Stimulated activated CD4-positive, alpha-beta T cell treated with anti-CD3 and anti-CD28 coated beads, TNF-alpha, amount 100 ng/mL, for 24 hours (primary cell): ENCODE measurements around the gene LCP2.

Experiments used
- DNase-seq, 3 experiments: peaks; one replicate each; pipeline ENCODE4 v3.0.0-alpha.2; 2020; ENCODE audit warnings: low read depth in 3 of 3

Gene LCP2

DNA sequence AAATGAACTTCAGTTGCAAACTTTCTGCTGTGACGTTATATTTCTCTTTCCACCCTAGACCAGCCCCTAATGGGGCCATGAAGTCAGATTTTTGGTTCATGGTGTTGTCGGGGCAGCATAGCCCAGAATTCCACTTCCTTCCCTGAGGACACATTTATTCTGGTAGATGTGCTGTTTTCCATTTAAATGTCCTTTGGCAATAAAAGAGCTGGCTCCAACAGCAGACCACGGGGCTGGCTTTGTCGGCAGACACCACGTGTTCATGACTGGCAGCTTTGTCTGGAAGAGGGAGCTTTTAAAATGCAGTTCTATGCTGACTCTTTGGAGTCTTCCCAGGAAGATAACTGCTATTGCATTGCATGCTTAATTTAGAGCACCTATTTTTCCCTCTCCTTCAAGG lies 17.6 kb upstream of the LCP2 start:
- no peak for DNase-seq

DNA sequence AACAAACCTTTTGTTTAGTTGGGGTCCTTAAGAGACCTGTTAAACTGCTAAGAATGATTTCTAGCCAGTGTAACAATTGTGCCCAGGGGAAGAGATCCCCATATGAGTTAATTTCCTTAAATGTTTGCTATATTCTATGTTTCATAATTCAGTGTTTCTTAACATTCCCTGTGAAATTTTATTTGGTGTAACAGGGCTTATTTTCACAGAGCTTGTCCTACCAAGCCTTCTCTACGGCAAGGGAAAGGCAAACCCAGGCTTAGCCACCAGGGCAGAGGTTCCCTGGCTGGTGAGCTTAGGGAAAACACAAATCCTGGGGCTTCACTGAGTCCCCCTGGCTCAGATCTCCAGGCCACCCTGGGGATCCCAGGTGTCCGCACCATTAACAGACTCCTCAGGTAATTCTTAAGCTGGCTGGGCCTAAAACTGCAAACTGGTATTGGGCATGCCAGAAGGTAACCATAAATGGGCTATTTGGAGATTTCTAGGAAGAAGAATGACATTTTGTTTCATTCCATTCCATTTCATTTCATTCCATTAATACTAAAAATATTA lies 17.0 kb upstream of the LCP2 start:
- DNase-seq = no peak

- no peak for DNase-seq
Measured at GRCh38 chr5:170313816-170314215, 16.2 kb upstream of the LCP2 start.

- DNase-seq = no peak
Measured at GRCh38 chr5:170313344-170313743, 15.8 kb upstream of the LCP2 start.

DNA sequence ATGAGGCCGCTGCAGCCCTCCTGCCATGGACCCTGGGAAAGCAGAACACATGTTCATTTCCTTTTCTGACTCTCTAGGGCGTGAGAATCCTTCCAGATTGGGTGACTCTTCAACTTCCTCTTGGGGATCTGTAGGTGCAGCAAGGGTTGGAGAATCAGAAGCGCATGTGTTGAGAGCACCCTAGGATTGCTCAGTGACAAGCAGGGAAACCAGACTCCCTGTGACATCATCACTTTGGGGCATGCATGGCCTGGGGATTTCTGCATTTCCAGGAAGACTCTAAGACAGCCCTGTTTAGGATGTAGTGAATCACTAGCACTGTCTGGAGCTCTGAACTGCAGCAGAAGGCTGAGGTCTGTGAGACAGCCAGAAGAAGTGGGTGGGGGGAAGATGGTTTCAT lies 15.1 kb upstream of the LCP2 start:
- peak; percentile 51 to 67 (median 65) for DNase-seq

GRCh38 chr5:170312301-170312595 lies 14.7 kb upstream of the LCP2 start:
- DNase-seq = no peak

GRCh38 chr5:170311511-170312300 lies 14.1 kb upstream of the LCP2 start:
- no peak for DNase-seq

GRCh38 chr5:170310256-170310926 lies 12.8 kb upstream of the LCP2 start:
- DNase-seq = no peak

GRCh38 chr5:170308686-170309085 lies 11.1 kb upstream of the LCP2 start:
- DNase-seq = no peak

DNA sequence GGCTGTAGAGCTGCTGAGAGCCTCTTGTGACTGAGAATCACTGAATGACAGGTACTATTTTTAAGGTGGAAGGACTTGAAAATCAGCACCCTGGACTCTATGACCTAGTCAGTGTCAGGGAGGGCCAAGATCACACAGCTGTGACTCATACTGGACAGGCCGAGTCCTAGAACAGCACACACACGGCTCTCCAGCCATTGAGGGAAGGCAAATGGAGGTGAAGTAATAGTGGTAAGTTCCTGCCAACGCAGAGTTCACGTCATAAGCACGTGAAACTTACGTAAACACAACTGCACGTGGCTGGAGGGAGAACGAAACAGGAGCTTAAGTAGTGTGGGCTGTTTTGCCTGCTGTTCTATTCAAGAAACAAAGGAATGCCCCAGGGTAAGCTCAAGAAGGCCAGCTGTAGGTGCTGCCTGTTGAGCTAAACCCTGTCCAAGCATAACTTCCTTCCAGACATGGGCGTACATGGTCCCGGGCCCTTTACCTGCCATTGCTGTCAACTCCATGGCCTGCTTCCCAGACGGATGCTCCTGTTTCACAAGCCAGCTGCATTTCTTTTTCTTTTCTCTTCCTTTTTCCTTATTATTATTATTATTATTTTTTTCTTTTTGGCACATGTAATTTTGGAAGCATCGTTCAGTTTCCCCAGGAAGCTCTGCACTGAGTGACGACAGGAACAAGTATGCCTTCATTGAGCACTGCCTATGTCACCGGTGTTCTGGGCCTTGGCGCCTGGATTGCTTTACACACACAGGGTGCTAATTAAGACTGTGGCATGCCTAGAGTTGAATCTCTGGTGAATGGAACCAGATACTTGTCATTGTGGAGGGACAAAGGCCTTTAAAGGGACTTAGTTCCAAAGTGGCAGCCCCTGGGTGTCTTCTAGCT lies 10.2 kb upstream of the LCP2 start:
- no peak for DNase-seq

DNA sequence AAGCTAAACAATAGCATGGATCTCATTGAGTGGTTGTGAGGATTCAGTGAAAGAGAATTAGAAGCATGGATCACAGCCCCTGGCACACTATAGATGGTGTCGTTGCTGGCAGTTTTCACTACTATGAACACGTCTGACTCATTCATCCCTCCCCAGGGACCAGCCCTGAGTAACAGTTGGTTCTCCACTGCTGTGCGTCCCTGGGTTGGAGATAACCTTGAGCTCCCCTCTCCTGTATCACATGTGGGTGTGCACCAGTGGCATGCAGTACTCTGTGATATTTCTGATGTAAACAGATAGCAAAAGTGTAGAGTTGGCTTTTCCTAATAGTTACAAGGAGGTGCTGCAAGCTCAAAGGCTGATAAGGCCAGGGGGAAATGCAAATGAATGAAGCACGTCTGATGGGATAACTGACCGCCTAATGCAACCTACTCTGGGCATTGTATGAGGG lies 8.8 kb upstream of the LCP2 start:
- no peak for DNase-seq

- no peak for DNase-seq
Measured at GRCh38 chr5:170305646-170306025, 8.1 kb upstream of the LCP2 start.

GRCh38 chr5:170305016-170305645 lies 7.6 kb upstream of the LCP2 start:
- no peak for DNase-seq

GRCh38 chr5:170303549-170303948 lies 6.0 kb upstream of the LCP2 start:
- no peak for DNase-seq

DNA sequence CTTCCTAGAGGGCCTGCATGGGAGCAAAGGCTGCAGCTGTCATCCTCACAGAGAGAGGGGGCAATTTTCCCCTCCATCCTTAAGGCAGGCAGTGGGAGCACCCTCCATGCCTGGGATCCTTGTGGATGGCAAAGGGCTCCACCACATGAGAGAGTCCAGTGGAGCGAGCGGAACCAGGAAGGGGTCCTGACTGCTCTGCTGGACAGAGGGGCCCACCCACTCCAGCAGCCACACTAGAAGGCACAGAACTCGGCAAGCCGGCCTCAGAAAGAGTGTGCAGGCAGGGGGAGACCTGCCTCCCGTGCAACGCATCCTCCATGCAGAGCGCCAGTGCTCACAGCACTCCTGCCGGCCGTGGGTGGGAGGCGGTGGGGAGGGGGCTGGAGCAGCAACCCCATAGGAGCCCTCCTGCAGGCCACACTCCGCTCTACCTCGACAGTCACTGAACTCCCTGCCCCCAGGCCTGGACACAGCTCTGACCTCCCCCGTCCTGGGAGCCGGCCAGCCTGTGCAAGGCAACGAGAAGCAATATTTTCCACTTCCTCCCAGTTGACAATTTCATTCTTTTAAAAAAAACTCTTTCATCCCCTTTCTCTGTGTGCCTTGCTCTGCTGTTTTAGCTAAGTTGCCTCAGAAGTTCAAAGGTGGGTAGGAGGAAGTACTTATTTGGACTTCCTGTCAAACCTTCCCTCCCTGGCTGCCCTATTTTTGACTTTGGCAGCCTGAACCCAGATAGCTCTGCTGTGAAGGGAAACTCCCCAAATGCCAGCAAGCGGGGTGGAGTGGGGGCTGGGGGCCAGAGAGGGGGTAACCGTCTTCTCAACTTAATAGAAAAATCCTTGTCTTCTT lies 5.3 kb upstream of the LCP2 start:
- peak in 2 of 3 experiments; percentile 42 to 44 for DNase-seq

GRCh38 chr5:170301981-170302652 lies 4.5 kb upstream of the LCP2 start:
- DNase-seq = no peak

- no peak for DNase-seq
Measured at GRCh38 chr5:170301149-170301548, 3.6 kb upstream of the LCP2 start.

- DNase-seq = no peak
Measured at GRCh38 chr5:170300361-170301013, 2.9 kb upstream of the LCP2 start.

- DNase-seq = no peak
Measured at GRCh38 chr5:170296935-170297588, 515 bp downstream of the LCP2 start.
